Measurements from ENCODE around the gene ITIH1.

ITIH1 gene

DNA sequence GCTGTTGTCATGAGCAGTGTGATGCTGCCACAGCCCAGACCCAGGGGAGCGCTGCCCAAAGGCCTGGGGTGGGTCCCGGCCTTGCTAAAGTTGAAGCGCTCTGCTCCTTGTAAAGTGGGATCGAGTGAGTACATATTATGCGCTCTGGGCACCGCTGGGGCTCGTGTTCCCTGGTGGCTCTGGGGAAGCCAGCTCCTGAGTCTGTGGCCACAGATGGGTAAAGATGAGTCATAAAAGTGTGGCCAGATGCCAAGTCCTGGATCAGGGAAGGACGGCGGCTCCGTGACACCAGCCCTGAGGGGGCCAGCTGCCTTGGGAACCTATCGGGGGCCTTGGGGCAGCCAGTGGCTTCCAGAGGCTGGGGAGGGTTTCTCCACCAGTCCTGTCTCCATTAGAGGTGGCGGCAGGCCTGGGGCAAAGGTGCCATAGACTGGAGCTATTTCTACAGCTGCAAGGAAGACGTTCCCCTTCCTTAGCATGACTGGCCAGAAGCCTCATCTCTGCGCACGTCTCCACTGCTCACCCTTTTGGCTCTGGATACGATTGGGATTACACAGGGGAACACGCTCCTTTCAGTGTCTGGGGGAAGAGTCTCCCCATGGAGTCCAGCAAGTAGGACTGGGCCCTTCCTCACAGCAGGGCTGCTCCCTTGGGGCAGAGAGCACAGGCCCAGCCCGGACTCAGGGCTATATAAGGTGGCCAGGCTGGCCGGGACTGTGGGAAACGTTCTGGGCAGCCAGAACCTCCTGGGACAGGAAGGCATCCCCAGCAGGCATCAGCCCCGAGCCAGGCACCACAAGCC, 54.3 kb downstream of the ITIH1 start:
- TF ChIP-seq, protein P1, sequence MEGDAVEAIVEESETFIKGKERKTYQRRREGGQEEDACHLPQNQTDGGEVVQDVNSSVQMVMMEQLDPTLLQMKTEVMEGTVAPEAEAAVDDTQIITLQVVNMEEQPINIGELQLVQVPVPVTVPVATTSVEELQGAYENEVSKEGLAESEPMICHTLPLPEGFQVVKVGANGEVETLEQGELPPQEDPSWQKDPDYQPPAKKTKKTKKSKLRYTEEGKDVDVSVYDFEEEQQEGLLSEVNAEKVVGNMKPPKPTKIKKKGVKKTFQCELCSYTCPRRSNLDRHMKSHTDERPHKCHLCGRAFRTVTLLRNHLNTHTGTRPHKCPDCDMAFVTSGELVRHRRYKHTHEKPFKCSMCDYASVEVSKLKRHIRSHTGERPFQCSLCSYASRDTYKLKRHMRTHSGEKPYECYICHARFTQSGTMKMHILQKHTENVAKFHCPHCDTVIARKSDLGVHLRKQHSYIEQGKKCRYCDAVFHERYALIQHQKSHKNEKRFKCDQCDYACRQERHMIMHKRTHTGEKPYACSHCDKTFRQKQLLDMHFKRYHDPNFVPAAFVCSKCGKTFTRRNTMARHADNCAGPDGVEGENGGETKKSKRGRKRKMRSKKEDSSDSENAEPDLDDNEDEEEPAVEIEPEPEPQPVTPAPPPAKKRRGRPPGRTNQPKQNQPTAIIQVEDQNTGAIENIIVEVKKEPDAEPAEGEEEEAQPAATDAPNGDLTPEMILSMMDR (IDR thresholded peaks at IDR 0.05; ENCODE audit: low read depth, low read length, missing control alignments) = no peak
- peak; percentile 75 for DNase-seq (ENCODE audit: extremely low read depth, low read depth)
- no peak overlapping the region for H3K4me3 ChIP-seq (replicated peaks; ENCODE audit: low read depth, low read length)

DNA sequence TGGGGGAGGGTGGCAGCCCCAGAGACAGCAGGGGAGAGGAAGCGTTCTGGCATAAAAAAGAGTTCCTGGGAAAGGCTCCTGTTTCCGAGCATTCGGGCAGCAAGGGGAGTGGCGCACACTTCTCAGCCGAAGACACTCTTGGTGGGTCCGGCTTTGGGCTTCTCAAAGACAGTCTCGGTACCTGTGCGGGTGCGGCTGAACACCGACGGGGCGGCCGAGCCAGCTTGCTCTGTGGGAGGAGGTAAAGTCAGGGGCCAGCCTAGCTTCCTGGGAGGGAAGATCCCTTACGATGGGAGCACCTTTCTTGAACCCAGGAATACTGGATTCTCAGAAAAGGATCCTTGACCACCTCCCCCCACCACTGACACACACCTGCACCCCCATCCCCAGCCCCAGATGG, 55.8 kb downstream of the ITIH1 start:
- TF ChIP-seq, protein P1 (IDR thresholded peaks at IDR 0.05; ENCODE audit: low read depth, low read length, missing control alignments) = no peak
- DNase-seq (ENCODE audit: extremely low read depth, low read depth) = no peak
- H3K4me3 ChIP-seq (replicated peaks; ENCODE audit: low read depth, low read length) = no peak overlapping the region

DNA sequence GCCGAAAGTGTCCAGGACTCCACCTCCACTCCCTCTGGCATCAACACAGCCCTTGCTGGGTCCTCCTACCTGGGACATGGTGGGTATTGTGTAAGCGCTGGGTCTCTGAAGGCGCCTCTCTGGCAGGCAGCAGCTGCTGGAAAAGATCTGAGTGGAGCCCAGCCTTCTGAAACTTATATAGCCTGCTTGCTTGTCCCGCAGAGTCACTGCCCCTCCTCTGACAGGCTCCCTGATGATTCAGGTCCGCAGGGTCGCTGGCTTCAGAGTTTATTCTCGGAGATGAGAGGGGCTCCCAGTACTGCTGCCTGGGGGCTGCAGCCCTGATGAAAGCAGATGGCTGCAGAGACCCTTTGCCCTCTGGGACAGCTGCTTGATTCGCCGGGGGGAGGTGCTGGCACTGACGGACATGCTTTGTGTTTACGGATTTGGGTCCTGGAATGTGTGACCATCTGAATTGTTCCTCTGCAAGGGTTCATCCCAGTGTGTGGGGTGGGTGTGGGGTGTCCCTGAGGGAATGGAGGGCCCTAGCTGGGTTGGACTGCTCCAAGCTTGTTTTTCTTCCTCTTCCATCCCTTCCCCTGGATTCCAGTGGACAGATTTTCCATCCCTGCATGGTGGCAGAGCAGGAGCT, 57.6 kb downstream of the ITIH1 start, which contains the start of gene MUSTN1:
Gene MUSTN1, minus strand, starts transcription at position 149 of the 631 bp plus-strand sequence. Its CDS starts 71 bp downstream, at position 78.
- H3K4me3 ChIP-seq (replicated peaks; ENCODE audit: low read depth, low read length) = no peak within 1 kb of the TSS
- TF ChIP-seq, protein P1 (IDR thresholded peaks at IDR 0.05; ENCODE audit: low read depth, low read length, missing control alignments) = no peak
- no peak for DNase-seq (ENCODE audit: extremely low read depth, low read depth)

DNA sequence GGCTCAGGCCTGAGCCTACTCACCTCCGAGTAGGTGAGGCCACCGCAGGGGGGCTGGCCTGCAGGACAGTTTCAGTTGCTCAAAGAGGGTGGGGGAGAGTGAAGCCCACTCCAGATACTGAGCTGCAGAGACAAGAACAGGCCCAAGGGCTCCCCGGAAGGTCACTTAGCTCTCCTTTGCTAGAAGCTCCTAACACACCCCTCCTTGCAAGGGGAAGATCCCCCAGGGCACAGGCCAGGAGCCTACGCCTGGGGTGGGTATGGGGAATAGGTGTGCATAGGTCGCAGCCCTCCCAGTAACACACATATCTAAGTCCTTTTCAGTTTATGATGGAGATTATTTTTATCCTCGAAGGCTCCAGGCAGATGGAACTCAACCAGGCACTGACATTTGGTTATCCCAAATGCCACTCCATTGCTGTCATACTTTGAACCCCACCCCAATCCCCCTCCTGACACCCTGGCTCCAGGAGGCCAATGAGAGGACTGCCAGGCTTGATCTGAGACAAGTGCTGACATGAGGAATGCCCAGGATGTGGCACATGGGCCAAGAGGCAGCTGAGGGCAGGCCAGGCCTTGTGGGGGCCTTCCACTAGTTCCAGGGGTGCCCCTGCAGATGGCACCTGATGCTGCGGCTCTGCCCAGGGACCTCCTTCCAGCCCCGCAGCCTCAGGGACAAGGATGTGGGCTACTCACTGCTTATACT, 58.5 kb downstream of the ITIH1 start:
- TF ChIP-seq, protein P1 (IDR thresholded peaks at IDR 0.05; ENCODE audit: low read depth, low read length, missing control alignments) = no peak
- no peak overlapping the region for H3K4me3 ChIP-seq (replicated peaks; ENCODE audit: low read depth, low read length)
- DNase-seq (ENCODE audit: extremely low read depth, low read depth) = no peak

DNA sequence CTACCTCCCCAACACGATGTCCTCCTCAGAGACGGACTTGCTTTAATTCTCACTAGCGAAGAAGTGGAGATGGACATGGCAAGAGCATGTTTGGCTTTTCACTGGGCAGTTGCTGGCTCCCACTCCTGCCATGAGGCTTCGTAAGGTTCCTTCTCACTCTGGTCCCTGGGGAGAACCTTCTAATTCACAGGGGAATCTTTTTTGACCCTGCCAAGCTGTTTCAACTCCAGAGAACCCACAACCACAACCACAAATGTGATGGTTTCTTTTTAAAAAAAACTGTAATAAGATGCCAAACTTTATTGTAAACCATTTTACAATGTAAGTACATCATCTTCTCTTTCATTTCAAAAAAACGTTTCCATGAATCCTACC, 59.1 kb downstream of the ITIH1 start:
- TF ChIP-seq, protein P1 (IDR thresholded peaks at IDR 0.05; ENCODE audit: low read depth, low read length, missing control alignments) = no peak

DNA sequence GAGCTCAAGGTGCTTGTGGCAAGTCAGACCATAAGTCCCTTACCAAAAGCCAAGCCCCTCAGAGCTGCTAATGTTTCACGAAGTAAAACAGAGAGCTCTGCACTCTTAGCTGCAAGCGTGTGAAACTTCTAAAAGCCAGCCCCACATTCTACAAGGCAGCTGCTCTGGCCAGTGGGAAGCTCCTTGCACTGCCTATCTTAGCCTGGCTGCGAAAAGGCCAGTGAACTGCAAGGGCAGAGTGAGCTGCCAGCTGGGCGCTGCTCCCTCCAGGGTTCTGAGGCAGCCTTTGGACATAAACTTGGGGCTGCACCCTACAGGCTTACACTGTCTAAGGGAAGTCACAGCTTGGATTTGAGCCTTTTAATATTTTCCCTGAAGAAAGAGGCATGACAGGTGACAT, 59.6 kb downstream of the ITIH1 start:
- no peak for DNase-seq (ENCODE audit: extremely low read depth, low read depth)

More for the DNA sequence above, 59.1 kb downstream of the ITIH1 start:
- no peak overlapping the region for H3K4me3 ChIP-seq (replicated peaks; ENCODE audit: low read depth, low read length)
- DNase-seq (ENCODE audit: extremely low read depth, low read depth) = no peak

More for the DNA sequence above, 59.6 kb downstream of the ITIH1 start:
- H3K4me3 ChIP-seq (replicated peaks; ENCODE audit: low read depth, low read length) = no peak overlapping the region
- TF ChIP-seq, protein P1 (IDR thresholded peaks at IDR 0.05; ENCODE audit: low read depth, low read length, missing control alignments) = no peak
